Activated CD4-positive, alpha-beta T cell treated with anti-CD3 and anti-CD28 coated beads for 1 hour (primary cell): ENCODE results near the gene CHRNB1.

Experiments
- DNase-seq: peaks from one replicate; pipeline ENCODE4 v3.0.0-alpha.2; 2020

CHRNB1 gene

GRCh38 chr17:7438656-7439460, 6.0 kb upstream of the CHRNB1 start:
- DNase-seq, result no peak

- DNase-seq, result no peak
Measured at GRCh38 chr17:7439462-7440112, 5.3 kb upstream of the CHRNB1 start, which contains the start of gene FGF11. Gene FGF11, plus strand, starts transcription at chr17:7439512. Its CDS starts 109 bp downstream, at chr17:7439621.

- DNase-seq, result no peak
Measured at GRCh38 chr17:7440113-7440833, 4.6 kb upstream of the CHRNB1 start.

GRCh38 chr17:7440834-7441195, 4.0 kb upstream of the CHRNB1 start:
- DNase-seq, result no peak

- DNase-seq, result no peak
Measured at GRCh38 chr17:7441266-7441665, 3.6 kb upstream of the CHRNB1 start.

- DNase-seq, result no peak
Measured at GRCh38 chr17:7442142-7442541, 2.7 kb upstream of the CHRNB1 start.

- DNase-seq, result no peak
Measured at GRCh38 chr17:7443499-7444485, 1.1 kb upstream of the CHRNB1 start.

- DNase-seq, result no peak
Measured at GRCh38 chr17:7445619-7445968, 733 bp downstream of the CHRNB1 start.

- no peak for DNase-seq
Measured at GRCh38 chr17:7448461-7448860, 3.6 kb downstream of the CHRNB1 start.

- no peak for DNase-seq
Measured at GRCh38 chr17:7459961-7460545, 15.2 kb downstream of the CHRNB1 start.

- no peak for DNase-seq
Measured at GRCh38 chr17:7460850-7461660, 16.2 kb downstream of the CHRNB1 start.

GRCh38 chr17:7462474-7463371, 17.9 kb downstream of the CHRNB1 start:
- no peak for DNase-seq

- no peak for DNase-seq
Measured at GRCh38 chr17:7463372-7463846, 18.5 kb downstream of the CHRNB1 start.

- no peak for DNase-seq
Measured at GRCh38 chr17:7464081-7464480, 19.2 kb downstream of the CHRNB1 start.

- DNase-seq, result no peak
Measured at GRCh38 chr17:7465597-7466275, 20.9 kb downstream of the CHRNB1 start.

GRCh38 chr17:7466318-7466638, 21.4 kb downstream of the CHRNB1 start:
- DNase-seq, result no peak

GRCh38 chr17:7466639-7467341, 21.9 kb downstream of the CHRNB1 start:
- no peak for DNase-seq

- DNase-seq, result no peak
Measured at GRCh38 chr17:7467498-7467897, 22.6 kb downstream of the CHRNB1 start.

GRCh38 chr17:7468290-7468689, 23.4 kb downstream of the CHRNB1 start:
- DNase-seq, result no peak
